GM19395 (cell line): ENCODE measurements around the gene ZFR2.

Source experiments
- ATAC-seq: cut with Tn5 transposase; IDR thresholded peaks from one replicate; pipeline ENCODE4 v1.9.1; 2021; ENCODE audit warnings: mild to moderate bottlenecking, moderate library complexity; ENCODE audit not compliant: unreplicated experiment

Gene ZFR2

GRCh38 chr19:3838661-3839060, 30.2 kb downstream of the ZFR2 start:
- ATAC-seq: no peak

DNA sequence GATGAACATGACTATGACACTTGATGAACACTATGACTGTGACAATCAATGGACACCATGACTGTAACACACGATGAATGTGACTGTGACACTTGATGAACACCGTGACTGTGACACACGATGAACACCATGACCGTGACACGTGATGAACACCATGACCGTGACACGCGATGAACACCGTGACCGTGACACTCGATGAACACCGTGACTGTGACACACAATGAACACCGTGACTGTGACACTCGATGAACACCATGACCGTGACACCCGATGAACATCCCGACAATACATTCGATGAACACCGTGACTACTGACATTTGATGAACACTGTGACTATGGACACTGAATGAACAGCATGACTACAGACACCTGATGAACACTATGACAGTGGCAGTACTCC, 30.9 kb downstream of the ZFR2 start:
- no peak for ATAC-seq

GRCh38 chr19:3837332-3837731, 31.5 kb downstream of the ZFR2 start:
- ATAC-seq: no peak

DNA sequence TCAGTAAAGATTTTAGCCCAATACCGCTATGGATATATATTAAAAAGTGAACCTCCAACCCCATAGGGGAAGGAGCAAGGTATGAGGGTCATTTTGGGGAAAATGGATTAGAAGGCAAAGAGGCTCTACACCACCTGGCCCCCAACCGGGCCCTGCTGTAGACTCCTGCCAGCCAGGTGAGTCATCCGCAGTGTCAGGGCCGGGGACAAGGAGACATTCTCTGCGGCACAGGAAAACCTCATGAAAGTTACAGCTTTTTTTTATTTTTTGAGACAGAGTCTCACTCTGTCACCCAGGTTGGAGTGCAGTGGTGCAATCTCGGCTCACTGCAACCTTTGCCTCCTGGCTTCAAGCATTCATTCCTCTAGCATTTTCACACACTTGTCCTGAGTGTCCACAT, 32.0 kb downstream of the ZFR2 start:
- no peak for ATAC-seq

DNA sequence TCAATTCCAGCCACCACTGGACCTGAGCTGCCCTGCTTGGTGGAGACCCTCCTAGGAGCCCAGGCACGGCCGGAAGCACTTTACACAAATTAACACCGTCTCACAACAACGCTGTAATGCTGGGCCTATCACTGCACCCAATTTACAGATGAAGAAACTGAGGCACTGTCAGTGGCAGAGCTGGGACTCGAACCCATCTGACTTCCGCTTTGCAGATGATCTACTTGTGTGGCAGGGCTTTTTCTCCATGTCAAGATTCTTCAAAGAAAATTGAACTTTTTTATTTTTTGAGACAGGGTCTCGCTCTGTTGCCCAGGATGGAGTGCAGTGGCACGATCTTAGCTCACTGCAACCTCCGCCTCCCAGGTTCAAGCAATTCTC, 33.8 kb downstream of the ZFR2 start:
- ATAC-seq: no peak

- ATAC-seq: no peak
These were observed 34.3 kb downstream of the ZFR2 start for GRCh38 chr19:3834349-3835054.

DNA sequence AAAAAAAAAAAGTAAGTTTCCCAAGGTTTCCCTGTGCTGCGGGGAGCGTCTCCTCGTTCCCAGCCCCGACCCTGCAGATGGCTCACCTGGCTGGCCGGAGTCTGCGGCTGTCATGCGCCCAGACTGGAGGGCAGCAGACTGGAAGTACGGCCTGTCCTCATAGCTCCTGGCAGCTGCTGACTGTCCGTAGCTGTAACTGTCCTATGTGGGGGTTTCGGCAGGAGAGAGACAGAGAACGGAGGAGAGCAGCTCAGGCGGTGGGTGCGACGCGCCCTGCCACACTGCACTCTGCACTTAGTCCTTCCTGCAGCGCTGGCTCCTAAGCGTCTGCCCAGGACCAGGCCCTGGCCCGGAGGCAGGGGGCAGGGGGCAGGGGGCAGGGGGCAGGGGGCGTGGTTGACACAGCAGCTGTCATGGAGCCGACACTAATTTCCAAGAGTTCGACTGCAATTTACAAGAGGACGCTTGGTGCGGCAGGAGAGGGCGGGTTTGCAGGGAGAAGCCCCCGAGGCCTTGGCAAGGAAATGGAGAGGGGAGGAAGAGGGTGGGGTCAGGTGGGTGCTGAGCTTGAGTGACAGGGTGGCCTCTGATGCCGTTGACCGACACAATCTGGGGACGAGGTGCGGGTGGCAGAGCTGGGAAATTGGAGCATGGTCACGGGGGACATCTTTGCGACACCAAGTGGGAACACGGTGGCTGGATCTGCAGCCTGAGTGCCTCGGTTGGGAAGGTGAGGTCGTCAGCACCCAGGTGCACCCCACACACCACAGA, 35.1 kb downstream of the ZFR2 start:
- ATAC-seq: no peak

- ATAC-seq: no peak
These were observed 36.8 kb downstream of the ZFR2 start for GRCh38 chr19:3832001-3832400.

GRCh38 chr19:3831601-3832000, 37.2 kb downstream of the ZFR2 start:
- no peak for ATAC-seq

DNA sequence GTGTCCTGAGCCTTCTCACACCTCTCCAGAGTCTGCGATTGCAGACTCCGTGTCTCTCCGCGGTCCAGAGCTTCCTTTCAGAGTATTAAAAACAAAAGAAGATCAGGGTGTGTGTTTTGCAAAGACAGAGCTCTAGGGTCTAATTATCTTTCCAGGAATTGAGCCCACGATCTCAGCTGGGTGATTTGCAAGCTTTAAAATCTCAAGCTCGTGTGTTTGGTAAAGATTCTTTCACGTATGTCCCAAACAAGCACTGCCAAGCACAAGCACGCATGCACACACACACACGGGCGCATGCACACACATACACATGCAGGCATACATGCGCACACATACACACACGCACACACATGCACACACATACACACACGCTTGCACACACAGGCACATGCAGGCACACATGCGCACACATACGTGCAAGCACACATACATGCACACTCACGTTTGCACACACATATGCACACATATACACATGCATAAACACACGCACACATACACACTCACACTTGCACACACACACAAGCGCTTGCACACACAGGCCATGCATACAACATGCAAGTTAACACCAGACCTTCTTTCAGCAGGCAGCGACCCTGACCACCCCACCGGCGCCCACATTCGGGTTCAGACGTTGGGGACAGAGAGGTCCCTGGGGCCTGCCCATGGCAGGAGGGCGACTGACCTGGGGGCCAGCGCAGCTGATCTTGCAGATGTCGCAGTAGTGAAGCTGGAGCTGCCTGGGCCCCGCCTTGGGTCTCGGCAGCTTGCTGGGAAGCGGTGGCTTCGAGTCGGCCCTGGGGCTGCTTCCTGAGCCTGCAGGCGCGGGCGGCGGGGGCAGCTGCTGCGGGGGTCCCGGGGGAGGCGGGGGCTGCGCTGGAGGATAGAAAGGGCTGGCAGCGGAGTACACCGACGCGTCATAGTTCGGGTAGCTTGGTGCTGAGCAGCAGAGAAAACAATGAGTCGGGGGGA, 37.9 kb downstream of the ZFR2 start:
- ATAC-seq: no peak

- no peak for ATAC-seq
These were observed 41.5 kb downstream of the ZFR2 start for GRCh38 chr19:3827306-3827705.

DNA sequence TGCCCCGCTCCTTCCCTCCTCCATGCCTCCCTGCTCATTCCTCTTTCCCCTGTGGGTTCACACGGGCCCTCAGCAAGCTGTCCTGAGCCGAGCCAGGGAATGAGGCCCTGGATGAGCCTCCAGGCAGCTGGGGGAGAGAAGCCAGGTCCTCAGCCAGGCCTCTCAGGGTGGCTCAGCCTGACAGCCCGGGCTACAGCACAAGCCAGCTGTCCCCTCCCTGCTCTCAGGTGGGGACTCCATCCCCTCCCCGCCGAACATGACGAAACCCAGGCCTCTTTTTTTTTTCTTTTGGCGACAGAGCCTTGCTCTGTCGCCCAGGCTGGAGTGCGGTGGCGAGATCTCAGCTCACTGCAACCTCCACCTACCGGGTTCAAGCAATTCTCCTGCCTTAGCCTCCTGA, 42.7 kb downstream of the ZFR2 start:
- ATAC-seq: no peak

DNA sequence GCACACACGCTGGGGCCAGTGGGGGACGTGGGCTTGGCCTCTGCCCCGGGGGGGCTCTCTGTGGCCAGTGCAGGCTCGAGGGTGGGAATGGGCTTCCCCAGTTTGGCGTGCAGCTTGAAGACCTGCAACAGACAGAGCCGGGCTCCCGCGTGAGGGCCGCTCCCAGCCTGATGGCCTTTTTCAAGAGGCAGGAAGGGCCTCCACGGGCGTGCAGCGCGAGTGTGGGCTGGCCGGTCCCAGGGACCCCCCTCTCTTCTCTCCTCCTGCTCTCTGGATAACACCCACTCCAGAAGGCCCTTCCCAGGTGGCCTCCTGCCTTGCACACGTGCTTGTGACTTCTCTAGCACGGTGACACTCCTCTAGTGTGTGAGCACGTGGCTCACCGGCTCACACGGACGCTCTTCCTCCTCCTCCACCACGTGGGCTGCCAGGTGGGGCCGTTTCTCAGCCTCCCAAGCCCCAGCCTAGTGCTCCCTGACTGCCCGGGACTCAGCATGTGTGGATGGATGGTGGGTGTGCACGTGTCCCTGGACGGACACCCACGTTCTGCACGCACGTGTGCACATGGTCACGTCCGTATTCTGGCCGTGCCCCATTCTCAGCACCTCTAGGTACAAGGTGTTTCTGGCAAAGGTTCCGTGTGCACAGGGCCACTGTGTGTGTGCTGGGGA, 43.4 kb downstream of the ZFR2 start:
- no peak for ATAC-seq

GRCh38 chr19:3823350-3823713, 45.5 kb downstream of the ZFR2 start:
- ATAC-seq: no peak

DNA sequence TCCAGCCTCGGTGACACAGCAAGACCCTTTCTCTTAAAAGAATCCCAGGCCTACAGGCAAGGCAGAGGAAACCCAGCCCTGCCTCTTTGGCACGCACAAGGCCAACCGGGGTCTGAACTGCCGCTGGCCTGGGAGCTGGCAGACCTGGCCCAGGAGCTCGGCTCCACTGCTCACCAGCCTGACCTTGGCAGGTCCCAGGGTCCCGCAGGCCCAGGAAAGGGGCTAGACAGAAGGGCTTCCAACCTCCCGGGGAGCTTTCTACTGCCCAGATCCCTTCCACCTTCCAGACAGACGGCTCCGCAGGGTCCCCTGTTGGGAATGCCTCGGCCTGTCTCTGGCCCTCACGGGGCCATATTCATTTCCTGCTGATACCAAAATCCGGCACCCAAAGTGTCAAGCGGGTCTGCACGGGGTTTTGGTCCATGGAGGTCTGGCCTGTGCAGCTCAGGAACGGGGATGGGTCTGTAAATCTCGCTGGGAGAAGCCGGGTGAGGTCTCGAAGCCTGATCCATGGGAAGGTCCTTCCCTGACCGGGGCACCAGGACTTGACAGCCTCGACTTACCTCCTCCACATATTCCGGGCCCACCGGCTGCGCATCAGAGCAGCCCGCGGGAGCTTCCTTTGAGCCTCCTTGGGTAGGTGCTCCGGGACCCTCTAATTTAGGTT, 46.0 kb downstream of the ZFR2 start:
- no peak for ATAC-seq

GRCh38 chr19:3821857-3822364, 46.9 kb downstream of the ZFR2 start:
- no peak for ATAC-seq

- ATAC-seq: no peak
These were observed 47.7 kb downstream of the ZFR2 start for GRCh38 chr19:3821156-3821555.

DNA sequence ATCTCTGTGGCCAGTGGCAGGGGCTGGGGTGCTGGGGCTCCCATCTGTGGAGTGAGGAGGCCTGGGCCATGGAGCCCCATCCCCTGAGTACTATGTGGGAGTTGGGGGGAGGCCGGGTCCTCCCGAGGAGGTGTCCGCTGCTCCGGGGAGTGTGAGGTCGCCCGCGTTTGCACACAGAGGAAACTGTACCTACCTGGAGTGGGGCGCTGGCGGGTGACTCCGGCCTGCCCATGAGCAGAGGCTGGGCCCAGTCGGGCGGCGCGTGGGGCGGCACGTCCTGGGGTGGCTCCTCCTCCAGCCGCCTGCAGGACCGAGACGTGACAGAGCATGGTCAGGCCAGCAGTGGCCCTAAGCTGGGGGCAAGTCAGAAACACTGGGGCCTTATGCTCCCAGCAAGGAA, 48.8 kb downstream of the ZFR2 start:
- no peak for ATAC-seq

- no peak for ATAC-seq
These were observed 49.9 kb downstream of the ZFR2 start for GRCh38 chr19:3818918-3819317.

DNA sequence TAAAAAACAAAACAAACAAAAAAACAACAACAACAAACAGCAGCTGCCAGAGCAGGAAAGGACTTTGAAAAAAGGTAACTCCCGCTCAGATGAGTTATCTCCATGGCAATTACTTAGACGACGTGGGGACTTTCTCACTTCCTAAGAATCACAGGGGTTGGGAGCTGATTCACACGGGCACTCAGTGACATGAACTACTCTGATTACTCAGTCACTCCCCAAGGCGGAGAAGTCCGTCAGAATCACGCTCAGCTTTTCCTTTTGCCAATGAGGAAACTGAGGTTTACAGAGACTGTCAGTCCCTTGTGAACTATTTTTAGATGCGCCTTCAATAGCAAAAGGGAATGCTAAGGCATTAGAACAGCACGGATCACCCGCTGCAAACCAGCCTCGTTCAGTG, 50.4 kb downstream of the ZFR2 start:
- no peak for ATAC-seq
